HG03439 (cell line): Measurements from ENCODE around the gene BICDL2.

Experiments
- ATAC-seq: cut with Tn5 transposase; IDR thresholded peaks from one replicate; pipeline ENCODE4 v1.9.1; 2021; ENCODE audit warnings: mild to moderate bottlenecking, moderate library complexity; ENCODE audit not compliant: unreplicated experiment

BICDL2 gene

GRCh38 chr16:3049921-3050481 lies 13.3 kb upstream of the BICDL2 start:
- ATAC-seq = no peak

GRCh38 chr16:3047387-3047720 lies 10.6 kb upstream of the BICDL2 start:
- ATAC-seq = no peak

GRCh38 chr16:3046641-3047386 lies 10.1 kb upstream of the BICDL2 start:
- ATAC-seq = no peak

- no peak for ATAC-seq
Measured at GRCh38 chr16:3045758-3046640, 9.3 kb upstream of the BICDL2 start, which contains the start of gene MMP25. TSS of gene MMP25 (plus strand) at chr16:3046561. CDS start at chr16:3046918, 357 bp downstream.

GRCh38 chr16:3044708-3045107 lies 8.0 kb upstream of the BICDL2 start:
- no peak for ATAC-seq

- ATAC-seq = no peak
Measured at GRCh38 chr16:3042376-3042775, 5.6 kb upstream of the BICDL2 start.

- no peak for ATAC-seq
Measured at GRCh38 chr16:3038896-3039295, 2.2 kb upstream of the BICDL2 start.

- no peak for ATAC-seq
Measured at GRCh38 chr16:3038256-3038655, 1.5 kb upstream of the BICDL2 start.

GRCh38 chr16:3035972-3036725 lies 595 bp downstream of the BICDL2 start:
- no peak for ATAC-seq

- no peak for ATAC-seq
Measured at GRCh38 chr16:3035289-3035971, 1.3 kb downstream of the BICDL2 start.

- no peak for ATAC-seq
Measured at GRCh38 chr16:3032624-3033023, 4.1 kb downstream of the BICDL2 start.

- ATAC-seq = no peak
Measured at GRCh38 chr16:3030222-3031212, 6.2 kb downstream of the BICDL2 start.

GRCh38 chr16:3029491-3030221 lies 7.1 kb downstream of the BICDL2 start:
- no peak for ATAC-seq

GRCh38 chr16:3028716-3029319 lies 7.9 kb downstream of the BICDL2 start:
- ATAC-seq = no peak

- peak; percentile 27 for ATAC-seq
Measured at GRCh38 chr16:3027983-3028715, 8.6 kb downstream of the BICDL2 start.

GRCh38 chr16:3027489-3027795 lies 9.3 kb downstream of the BICDL2 start:
- ATAC-seq = no peak

- ATAC-seq = no peak
Measured at GRCh38 chr16:3026609-3027488, 9.9 kb downstream of the BICDL2 start.
